ENCODE measurements around the gene PRKD1.

PRKD1 gene

DNA sequence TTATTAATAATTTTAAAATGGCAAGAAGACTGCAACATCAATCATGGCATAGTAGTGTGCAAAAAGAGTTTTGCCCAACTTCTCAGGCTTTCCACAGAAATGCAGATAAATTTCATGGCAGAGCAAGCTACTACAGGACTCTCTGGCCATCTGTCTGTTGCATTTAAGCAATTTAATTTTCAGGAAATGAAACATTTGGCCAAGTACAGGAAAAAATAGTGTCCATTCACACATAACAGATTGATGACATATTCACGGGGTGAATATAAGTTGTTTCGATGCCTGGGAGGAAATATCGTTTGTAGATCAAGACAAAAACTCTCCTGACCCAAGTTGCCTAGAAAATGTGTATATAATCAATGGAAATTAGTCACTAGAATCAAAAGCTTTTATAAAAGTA lies 324.0 kb downstream of the PRKD1 start:
- no peak for DNase-seq (ENCODE audit: low read depth)

DNA sequence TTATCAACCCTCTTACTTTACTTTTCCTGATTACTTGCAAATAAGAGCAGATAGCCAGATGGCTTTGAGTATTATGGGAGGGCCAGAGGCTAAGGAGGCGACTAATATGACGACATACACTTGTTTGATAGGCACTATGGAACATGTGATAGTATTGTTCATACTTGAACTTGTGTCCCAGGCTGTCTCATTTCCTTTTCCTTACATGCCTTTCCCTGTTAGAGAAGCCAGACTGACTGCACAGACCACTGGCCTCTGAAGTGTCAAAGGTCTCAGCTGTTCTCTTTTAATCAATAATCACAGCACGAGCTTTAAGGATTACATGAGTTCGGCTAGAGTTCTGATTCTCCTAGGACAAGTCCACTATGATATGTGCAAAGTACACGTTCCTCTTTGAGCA lies 326.0 kb downstream of the PRKD1 start:
- DNase-seq (ENCODE audit: low read depth): no peak

DNA sequence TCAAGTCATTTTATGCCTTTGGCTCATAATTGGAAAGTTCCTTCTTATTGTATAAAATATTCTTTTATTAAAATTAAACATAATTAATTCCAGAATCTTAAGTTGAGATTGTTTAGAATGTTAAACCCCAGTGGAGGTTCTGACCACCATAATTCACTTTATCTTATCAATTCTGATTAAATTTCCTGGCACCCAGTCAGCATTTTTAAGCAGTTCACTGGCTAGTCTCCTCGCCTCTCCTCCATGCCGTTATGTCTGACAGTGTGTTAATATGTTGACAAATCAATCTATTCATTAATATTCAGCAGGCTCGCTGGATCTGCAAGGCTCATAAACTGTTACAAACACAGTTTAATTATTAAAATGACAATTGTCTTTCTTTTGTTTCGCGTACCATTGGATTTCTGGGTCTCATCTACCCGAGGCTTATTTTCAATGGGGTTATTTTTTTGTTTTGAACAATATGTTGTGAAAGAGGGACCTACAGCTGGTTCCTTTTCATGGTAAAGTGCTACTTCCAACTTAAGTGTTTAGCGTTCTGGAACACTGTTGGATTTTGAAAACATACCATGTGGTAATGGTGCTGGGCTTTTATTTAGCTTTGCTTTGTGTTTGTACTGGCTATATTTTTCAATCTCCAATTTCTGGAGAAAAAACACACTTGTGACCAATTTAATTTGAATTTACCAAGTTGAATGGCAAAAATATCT lies 339.7 kb downstream of the PRKD1 start:
- DNase-seq (ENCODE audit: low read depth): no peak

GRCh38 chr14:29587046-29587445 lies 340.6 kb downstream of the PRKD1 start:
- DNase-seq (ENCODE audit: low read depth): no peak

- DNase-seq (ENCODE audit: low read depth): no peak
These were observed 342.7 kb downstream of the PRKD1 start for GRCh38 chr14:29584992-29585391.

GRCh38 chr14:29580763-29581162 lies 346.9 kb downstream of the PRKD1 start:
- no peak for DNase-seq (ENCODE audit: low read depth)

DNA sequence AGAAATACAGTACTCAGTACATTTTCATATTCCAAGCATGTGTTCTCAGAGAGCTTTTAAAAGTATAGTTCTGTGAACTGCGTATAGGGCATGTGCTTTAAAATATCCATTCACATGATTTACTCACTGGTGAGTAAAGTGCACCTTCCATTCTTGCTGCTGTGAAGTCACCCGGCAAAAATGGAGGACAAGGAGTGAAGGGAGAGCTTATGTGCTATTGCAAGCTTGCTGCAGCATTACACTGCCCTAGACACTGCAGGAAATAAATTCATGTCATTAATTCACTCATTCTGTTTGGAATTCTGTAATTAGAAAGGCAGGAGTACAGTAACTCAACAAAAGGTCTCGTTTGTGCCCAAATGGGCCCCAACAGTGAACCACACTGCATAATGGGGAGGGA lies 347.8 kb downstream of the PRKD1 start:
- no peak for DNase-seq (ENCODE audit: low read depth)

GRCh38 chr14:29576927-29577326 lies 350.7 kb downstream of the PRKD1 start:
- DNase-seq (ENCODE audit: low read depth): no peak

- no peak for DNase-seq (ENCODE audit: low read depth)
These were observed 358.5 kb downstream of the PRKD1 start for GRCh38 chr14:29569194-29569593.

DNA sequence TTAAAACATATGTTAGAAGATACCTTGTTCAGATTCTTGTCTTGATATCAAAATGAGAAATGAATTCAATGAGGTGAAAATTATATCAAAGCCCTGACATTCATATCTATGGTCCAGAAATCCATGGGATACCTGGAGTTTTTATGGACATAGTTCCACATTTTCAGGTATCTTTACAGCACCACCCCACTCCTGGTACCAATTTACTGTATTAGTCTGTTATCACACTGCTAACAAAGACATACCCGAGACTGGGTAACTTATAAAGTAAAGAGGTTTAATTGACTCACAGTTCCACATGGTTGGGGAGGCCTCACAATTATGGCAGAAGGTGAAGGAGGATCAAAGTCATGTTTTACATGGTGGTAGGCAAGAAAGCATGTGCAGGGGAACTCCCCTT lies 361.5 kb downstream of the PRKD1 start:
- no peak for DNase-seq (ENCODE audit: low read depth)

- no peak for DNase-seq (ENCODE audit: low read depth)
These were observed 369.1 kb downstream of the PRKD1 start for GRCh38 chr14:29558516-29558915.

GRCh38 chr14:29554335-29554734 lies 373.3 kb downstream of the PRKD1 start:
- DNase-seq (ENCODE audit: low read depth): no peak

DNA sequence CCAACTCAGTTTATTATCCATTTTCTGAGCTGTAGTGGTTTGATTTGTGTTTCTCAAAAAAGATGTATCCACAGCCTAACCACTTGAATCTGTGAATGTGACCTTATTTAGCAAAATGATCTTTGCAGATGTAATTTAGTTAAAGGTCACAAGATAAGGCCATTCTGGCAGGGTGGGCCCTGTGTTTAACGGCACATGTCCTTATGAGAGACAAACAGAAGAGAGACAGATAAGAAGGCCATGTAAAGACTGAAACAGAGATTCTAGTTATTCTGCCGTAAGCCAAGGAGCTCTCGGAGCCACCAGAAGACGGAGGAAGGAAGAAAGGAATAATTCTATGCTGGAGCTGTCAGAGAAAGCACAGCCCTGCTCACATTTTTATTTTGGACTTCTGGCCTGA lies 374.2 kb downstream of the PRKD1 start:
- DNase-seq (ENCODE audit: low read depth): no peak

- no peak for DNase-seq (ENCODE audit: low read depth)
These were observed 378.7 kb downstream of the PRKD1 start for GRCh38 chr14:29548948-29549370.

DNA sequence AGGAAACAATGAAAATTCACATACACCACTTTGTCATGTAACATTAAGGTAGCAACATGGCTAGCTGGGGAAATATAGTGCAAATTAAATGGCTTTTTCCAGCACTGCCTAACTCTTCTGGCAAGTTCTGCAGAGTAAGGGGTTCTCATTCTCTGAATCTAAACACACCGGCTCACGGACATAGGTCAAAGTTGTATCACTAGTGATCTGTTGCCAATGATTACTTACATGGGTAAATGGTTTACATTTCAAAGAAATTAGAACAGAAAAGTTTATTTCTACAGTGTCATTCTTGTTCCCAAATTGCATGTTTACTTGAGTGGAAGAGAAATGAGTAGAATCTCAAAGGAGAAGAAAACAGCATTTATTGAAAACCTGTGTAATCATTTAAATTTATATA lies 381.9 kb downstream of the PRKD1 start:
- no peak for DNase-seq (ENCODE audit: low read depth)

DNA sequence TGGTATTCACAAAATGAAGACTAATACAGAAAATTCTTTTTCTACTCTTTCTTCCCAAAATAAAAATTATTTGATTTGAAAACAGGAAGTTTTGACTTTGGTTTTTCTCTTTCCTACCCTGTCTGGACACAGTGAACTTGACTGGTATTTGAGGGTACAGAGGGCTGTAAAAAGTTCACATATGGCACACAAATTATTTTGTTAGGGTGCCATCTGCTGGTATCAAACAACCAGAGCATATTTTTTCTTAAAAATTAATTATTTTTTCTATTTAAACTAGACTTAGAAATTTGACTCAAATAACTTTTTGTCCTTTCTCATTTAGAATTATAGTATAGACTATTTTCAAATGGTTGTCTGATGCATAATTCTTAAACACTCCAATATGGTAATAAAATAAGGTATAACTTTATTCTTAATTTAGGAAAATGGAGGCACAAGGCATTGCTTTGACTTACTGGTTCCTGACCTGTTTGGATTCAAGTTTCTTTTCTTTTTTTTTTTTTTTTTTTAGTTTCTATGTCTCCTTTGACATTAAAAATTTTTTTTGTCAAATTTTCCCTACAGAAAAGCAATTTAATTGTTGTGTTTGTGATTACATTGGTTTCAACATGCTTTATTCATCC lies 390.6 kb downstream of the PRKD1 start:
- DNase-seq (ENCODE audit: low read depth): no peak

DNA sequence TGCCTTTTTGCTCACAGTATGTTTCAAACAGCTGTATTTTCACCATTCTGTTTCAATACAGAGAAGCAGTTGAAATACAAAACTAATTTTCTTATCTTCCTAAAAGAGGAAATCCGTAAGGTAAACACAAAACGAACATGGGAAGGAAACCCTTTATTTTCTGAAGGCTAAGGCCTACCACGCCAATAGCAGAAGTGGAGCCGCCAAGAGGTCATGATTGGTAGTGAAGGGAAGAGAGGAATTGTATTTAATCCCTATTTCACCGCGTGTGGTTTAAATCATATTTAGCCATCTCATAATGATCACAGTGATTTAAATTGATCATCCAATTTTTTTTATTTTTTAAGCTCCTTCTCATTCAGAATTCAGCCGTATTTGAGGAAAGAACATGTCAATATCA lies 398.2 kb downstream of the PRKD1 start:
- DNase-seq (ENCODE audit: low read depth): no peak

GRCh38 chr14:29528889-29529288 lies 398.8 kb downstream of the PRKD1 start:
- no peak for DNase-seq (ENCODE audit: low read depth)

DNA sequence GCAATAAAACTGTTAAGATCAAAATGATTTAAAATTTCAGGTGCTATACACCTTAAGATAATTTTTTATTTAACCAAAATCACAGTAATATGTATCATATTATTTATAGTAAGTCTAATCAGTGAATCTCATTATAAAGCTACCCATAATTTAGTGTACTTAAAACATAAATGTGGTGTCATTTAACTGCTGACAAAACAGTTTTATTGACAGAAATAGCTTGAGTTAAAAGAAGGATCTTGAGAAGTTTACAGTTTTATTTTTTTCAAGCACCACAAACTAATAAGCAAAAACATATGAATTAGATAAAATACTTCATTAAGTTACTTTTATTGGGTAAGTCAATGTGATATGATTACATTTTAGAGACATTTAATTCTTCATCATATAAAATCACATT lies 400.4 kb downstream of the PRKD1 start:
- no peak for DNase-seq (ENCODE audit: low read depth)
